ENCODE measurements around the gene PACS2.

The PACS2 gene

GRCh38 chr14:105313381-105314286 lies 914 bp upstream of the PACS2 start:
- DNase-seq (ENCODE audit: extremely low spot score): no peak
- ChIA-PET CTCF (interaction anchor here (1.0 to 1.4 kb wide), 5 partner anchors 16 to 176 kb away, joined by 3 read pairs; no protein-coding TSS in a partner anchor), POLR2A (interaction anchor here (0.9 to 1.5 kb wide), 2 partner anchors 13 to 65 kb away, joined by 3 to 9 read pairs; partner anchors contain the start of genes BRF1 and BTBD6)
- TF ChIP-seq CTCF (IDR thresholded peaks at IDR 0.05; ENCODE audit: control extremely low read depth, extremely low read depth, low read depth, missing control alignments): no peak

GRCh38 chr14:105315211-105315721 lies 718 bp downstream of the PACS2 start:
- no peak for DNase-seq (ENCODE audit: extremely low spot score)
- ChIA-PET CTCF (interaction anchor here (1.0 to 1.4 kb wide), 2 partner anchors 23 to 56 kb away, joined by 3 read pairs; no protein-coding TSS in a partner anchor), POLR2A (interaction anchor here (1.5 kb wide), 1 partner anchor 14 kb away, joined by 9 read pairs; the partner anchor contains the start of gene BRF1)
- no peak for TF ChIP-seq CTCF (IDR thresholded peaks at IDR 0.05; ENCODE audit: control extremely low read depth, extremely low read depth, low read depth, missing control alignments)

- CTCF ChIA-PET: interaction anchor here (0.7 to 1.0 kb wide), 5 partner anchors 13 to 226 kb away, joined by 3 to 4 read pairs (median 3); partner anchors contain the start of gene BRF1
- no peak for TF ChIP-seq CTCF (IDR thresholded peaks at IDR 0.05; ENCODE audit: control extremely low read depth, extremely low read depth, low read depth, missing control alignments)
- no peak for DNase-seq (ENCODE audit: extremely low spot score)
- POLR2A ChIA-PET: no interaction called here
Observed at GRCh38 chr14:105315941-105316576, 1.5 kb downstream of the PACS2 start.

- TF ChIP-seq CTCF (IDR thresholded peaks at IDR 0.05; ENCODE audit: control extremely low read depth, extremely low read depth, low read depth, missing control alignments): no peak
- CTCF ChIA-PET: interaction anchor here (0.7 to 1.0 kb wide), 5 partner anchors 11 to 226 kb away, joined by 3 to 4 read pairs (median 3); partner anchors contain the start of gene BRF1
- no peak for DNase-seq (ENCODE audit: extremely low spot score)
- POLR2A ChIA-PET: no interaction called here
Observed at GRCh38 chr14:105316577-105316941, 2.0 kb downstream of the PACS2 start.

GRCh38 chr14:105316968-105317510 lies 2.5 kb downstream of the PACS2 start:
- DNase-seq (ENCODE audit: extremely low spot score): no peak
- ChIA-PET CTCF (interaction anchor here (0.7 to 1.0 kb wide), 5 partner anchors 12 to 227 kb away, joined by 3 to 4 read pairs (median 3); partner anchors contain the start of gene BRF1), POLR2A (no interaction called here)
- no peak for TF ChIP-seq CTCF (IDR thresholded peaks at IDR 0.05; ENCODE audit: control extremely low read depth, extremely low read depth, low read depth, missing control alignments)

- no peak for DNase-seq (ENCODE audit: extremely low spot score)
- TF ChIP-seq CTCF (IDR thresholded peaks at IDR 0.05; ENCODE audit: control extremely low read depth, extremely low read depth, low read depth, missing control alignments): no peak
- POLR2A ChIA-PET: no interaction called here
- CTCF ChIA-PET: no interaction called here
Observed at GRCh38 chr14:105317546-105317945, 3.0 kb downstream of the PACS2 start.

Data from GM10248 (cell line).